Tibial nerve (tissue), 4 donors: ENCODE measurements around the gene RTL5.

ENCODE experiments used
- CTCF ChIP-seq, 5 experiments: fragments of 200-600 bp in 3 of 5; fragments of 450-650 bp in 2 of 5; sonication (generic) in 3 of 5; IDR thresholded peaks; one replicate each; pipeline ENCODE4 v1.5.1; 2016 to 2019; ENCODE audit warnings: antibody characterized with exemption in 5 of 5, mild to moderate bottlenecking in 3 of 5, moderate library complexity in 2 of 5
- EP300 ChIP-seq, 2 donors: sonication (generic); formaldehyde crosslinking; IDR thresholded peaks; one replicate each; pipeline ENCODE4 v1.6.1; 2017; ENCODE audit warnings: antibody characterized with exemption in 2 of 2, mild to moderate bottlenecking in 1 of 2
- POLR2A ChIP-seq, 2 donors: fragments of 450-650 bp; IDR thresholded peaks; one replicate each; pipeline ENCODE4 v1.6.1; 2017; ENCODE audit warnings: antibody characterized with exemption in 2 of 2, mild to moderate bottlenecking in 2 of 2, moderate library complexity in 2 of 2

- TF ChIP-seq CTCF (IDR thresholded peaks at IDR 0.05) = no peak
- TF ChIP-seq POLR2A (IDR thresholded peaks at IDR 0.05) = no peak
- no peak for TF ChIP-seq EP300 (IDR thresholded peaks at IDR 0.05)
Measured at GRCh38 chrX:72094894-72095293, 36.8 kb downstream of the RTL5 start.
